Amniotic epithelial cell (primary cell): Measurements from ENCODE around the gene MYOZ3.

Source experiments
- DNase-seq: peaks from one replicate; pipeline ENCODE4 v3.0.0-alpha.2; 2010; ENCODE audit warnings: low read depth

Gene MYOZ3

GRCh38 chr5:150642991-150643710 lies 17.9 kb upstream of the MYOZ3 start:
- no peak for DNase-seq

GRCh38 chr5:150644058-150644457 lies 17.0 kb upstream of the MYOZ3 start:
- no peak for DNase-seq

GRCh38 chr5:150644514-150644913 lies 16.5 kb upstream of the MYOZ3 start:
- no peak for DNase-seq

GRCh38 chr5:150645070-150645700 lies 15.9 kb upstream of the MYOZ3 start:
- DNase-seq = peak; percentile 89

- no peak for DNase-seq
These were observed 13.5 kb upstream of the MYOZ3 start for GRCh38 chr5:150647275-150648251.

GRCh38 chr5:150648294-150649107 lies 12.6 kb upstream of the MYOZ3 start:
- no peak for DNase-seq

- DNase-seq = no peak
These were observed 11.7 kb upstream of the MYOZ3 start for GRCh38 chr5:150649108-150650020.

- DNase-seq = no peak
These were observed 10.7 kb upstream of the MYOZ3 start for GRCh38 chr5:150650021-150651006.

- DNase-seq = no peak
These were observed 9.7 kb upstream of the MYOZ3 start for GRCh38 chr5:150651382-150651781.

- DNase-seq = peak; percentile 39
These were observed 9.0 kb upstream of the MYOZ3 start for GRCh38 chr5:150651924-150652671.

GRCh38 chr5:150653145-150653761 lies 7.8 kb upstream of the MYOZ3 start:
- DNase-seq = peak; percentile 68

GRCh38 chr5:150653762-150654556 lies 7.1 kb upstream of the MYOZ3 start:
- DNase-seq = no peak

- no peak for DNase-seq
These were observed 5.8 kb upstream of the MYOZ3 start for GRCh38 chr5:150655221-150655620.

- no peak for DNase-seq
These were observed 4.6 kb upstream of the MYOZ3 start for GRCh38 chr5:150656191-150657132.

- DNase-seq = no peak
These were observed 2.9 kb upstream of the MYOZ3 start for GRCh38 chr5:150658121-150658520.

GRCh38 chr5:150658699-150659265 lies 2.3 kb upstream of the MYOZ3 start:
- DNase-seq = no peak
